GM23338 (cell line): Measurements from ENCODE around the gene PRSS27. TPM values are rescaled to one million over a fixed set of nuclear protein-coding genes. Genes with fewer than 3 reads are reported as not detected.

Experiments used
- ATAC-seq: fragments of 200-7000 bp; cut with Tn5 transposase; 3 replicates; pipeline ENCODE4 v1.9.1; 2020
- DNase-seq: peaks from one replicate; pipeline ENCODE4 v3.0.0-alpha.2; 2015; ENCODE audit warnings: low spot score
- H2AFZ ChIP-seq: fragments of 200-600 bp; sonication (generic); 2 replicates; pipeline ENCODE4 v1.8.0; 2016; ENCODE audit warnings: antibody characterized with exemption, mild to moderate bottlenecking, moderate library complexity
- H3F3A ChIP-seq: fragments of 200-600 bp; sonication (generic); replicated peaks from 2 replicates; pipeline ENCODE4 v1.8.0; 2017; ENCODE audit warnings: antibody characterized with exemption, mixed run types, low read depth
- H3K27ac ChIP-seq: fragments of 200-600 bp; sonication (generic); 2 replicates; pipeline ENCODE4 v1.6.1; 2016; ENCODE audit warnings: low read depth
- H3K27me3 ChIP-seq: fragments of 200-600 bp; sonication (generic); 2 replicates; pipeline ENCODE4 v1.8.0; 2016; ENCODE audit warnings: mild to moderate bottlenecking, mixed run types, moderate library complexity; ENCODE audit not compliant: insufficient read depth
- H3K36me3 ChIP-seq: fragments of 200-600 bp; sonication (generic); 2 replicates; pipeline ENCODE4 v1.8.0; 2016; ENCODE audit warnings: mild to moderate bottlenecking; ENCODE audit not compliant: insufficient read depth
- H3K4me1 ChIP-seq: fragments of 200-600 bp; sonication (generic); 2 replicates; pipeline ENCODE4 v1.8.0; 2016; ENCODE audit warnings: mild to moderate bottlenecking, moderate library complexity; ENCODE audit not compliant: insufficient read depth
- H3K4me2 ChIP-seq: fragments of 200-600 bp; sonication (generic); 2 replicates; pipeline ENCODE4 v1.7.1; 2017; ENCODE audit warnings: mixed run types
- H3K4me3 ChIP-seq: fragments of 200-600 bp; sonication (generic); 2 replicates; pipeline ENCODE4 v1.6.1; 2016; ENCODE audit warnings: mixed run types
- H3K79me2 ChIP-seq: fragments of 200-600 bp; sonication (generic); replicated peaks from 2 replicates; pipeline ENCODE4 v1.8.0; 2017; ENCODE audit warnings: mild to moderate bottlenecking; ENCODE audit not compliant: insufficient read depth
- H3K9me2 ChIP-seq: fragments of 200-600 bp; sonication (generic); 2 replicates; pipeline ENCODE4 v1.8.0; 2017; ENCODE audit not compliant: insufficient read depth
- H4K20me1 ChIP-seq: fragments of 200-600 bp; sonication (generic); replicated peaks from 2 replicates; pipeline ENCODE4 v1.8.0; 2017; ENCODE audit warnings: mild to moderate bottlenecking; ENCODE audit not compliant: insufficient read depth
- H3K27ac Mint-ChIP-seq: 2 replicates; pipeline ENCODE4 v1.8.0; 2020; ENCODE audit warnings: inconsistent platforms, mild to moderate bottlenecking, moderate library complexity, mixed read lengths
- H3K27me3 Mint-ChIP-seq: 3 replicates; pipeline ENCODE4 v1.8.0; 2022; ENCODE audit warnings: low read depth, mild to moderate bottlenecking, moderate library complexity, mixed read lengths, inconsistent platforms; ENCODE audit not compliant: insufficient read depth, poor library complexity
- H3K36me3 Mint-ChIP-seq: 3 replicates; pipeline ENCODE4 v1.8.0; 2021; ENCODE audit warnings: low read depth, mild to moderate bottlenecking, inconsistent platforms, moderate library complexity, mixed read lengths
- H3K4me1 Mint-ChIP-seq: 3 replicates; pipeline ENCODE4 v1.8.0; 2020; ENCODE audit warnings: mild to moderate bottlenecking, inconsistent platforms, mixed read lengths
- H3K4me3 Mint-ChIP-seq: 3 replicates; pipeline ENCODE4 v1.8.0; 2021; ENCODE audit warnings: moderate library complexity, mild to moderate bottlenecking, inconsistent platforms, mixed read lengths
- H3K9me3 Mint-ChIP-seq: 3 replicates; pipeline ENCODE4 v1.8.0; 2020; ENCODE audit warnings: moderate library complexity, mild to moderate bottlenecking, inconsistent platforms, mixed read lengths
- EZH2phosphoT487 ChIP-seq: fragments of 200-600 bp; sonication (generic); IDR thresholded peaks from one replicate; pipeline ENCODE4 v1.8.1; 2018; ENCODE audit warnings: antibody characterized with exemption; ENCODE audit not compliant: unreplicated experiment
- JUNB ChIP-seq: IDR thresholded peaks from one replicate; pipeline ENCODE4 v1.6.1; 2016; ENCODE audit warnings: antibody characterized with exemption; ENCODE audit not compliant: unreplicated experiment
- NANOG ChIP-seq: IDR thresholded peaks from 2 replicates; pipeline ENCODE4 v1.6.1; 2016; ENCODE audit warnings: antibody characterized with exemption, borderline replicate concordance
- ZNF114 ChIP-seq: fragments of 250-450 bp; sonication (Bioruptor Pico); IDR thresholded peaks from 2 replicates; pipeline ENCODE4 v1.5.0; 2020; ENCODE audit warnings: mild to moderate bottlenecking, moderate library complexity
- ZNF331 ChIP-seq: fragments of 250-450 bp; sonication (Bioruptor Pico); IDR thresholded peaks from 2 replicates; pipeline ENCODE4 v1.5.0; 2020; ENCODE audit warnings: low read depth, mild to moderate bottlenecking, moderate library complexity
- ZNF462 ChIP-seq: fragments of 250-450 bp; sonication (Bioruptor Pico); IDR thresholded peaks from 2 replicates; pipeline ENCODE4 v1.5.0; 2020; ENCODE audit warnings: mild to moderate bottlenecking, moderate library complexity
- polyA plus RNA-seq: library from polyadenylated mRNA; unstranded; fragments of >200 nt; fragmentation: Nextera tagmentation; extraction: Ambion mirVana; gene quantifications from 2 replicates; pipeline ENCODE4 v1.2.1, GENCODE V29; 2016
- total RNA-seq: library from RNA; depleted of rRNA; stranded (reverse); fragments of >200 nt; shearing (Covaris generic); gene quantifications from 2 replicates; pipeline ENCODE4 v1.2.3, GENCODE V29; 2014
- TF ChIP-seq, protein P1 (sequence below): IDR thresholded peaks from one replicate; pipeline ENCODE4 v1.6.1; 2018; ENCODE audit warnings: antibody characterized with exemption; ENCODE audit not compliant: unreplicated experiment

Gene PRSS27
- total and polyA plus RNA-seq, 2 experiments from 2014 or later = 0.73 to 1.6 TPM

- no peak overlapping the region for H3K27ac ChIP-seq
- H4K20me1 ChIP-seq = no peaks in the 10 kb centered on the region
- H3F3A ChIP-seq = no peaks in the 10 kb centered on the region
- no peak overlapping the region for H3K4me2 ChIP-seq
- DNase-seq (no peak), ATAC-seq (no peak)
- H3K36me3 ChIP-seq = no peaks in the 10 kb centered on the region
- peaks cover 3% of the 10 kb centered on the region for H3K27me3 Mint-ChIP-seq
- H3K27ac Mint-ChIP-seq = no peak overlapping the region
- H3K36me3 Mint-ChIP-seq = no peaks in the 10 kb centered on the region; the same call in 2 of the 3 replicates
- no peaks in the 10 kb centered on the region for H3K27me3 ChIP-seq
- no peaks in the 10 kb centered on the region for H3K4me1 ChIP-seq
- H3K9me3 Mint-ChIP-seq = peaks cover 5% of the 10 kb centered on the region; the same call in 2 of the 3 replicates
- H2AFZ ChIP-seq = no peak overlapping the region
- H3K79me2 ChIP-seq = no peaks in the 10 kb centered on the region
- H3K9me2 ChIP-seq = no peaks in the 10 kb centered on the region
- H3K4me3 ChIP-seq = no peak overlapping the region
- TF ChIP-seq, protein P1, sequence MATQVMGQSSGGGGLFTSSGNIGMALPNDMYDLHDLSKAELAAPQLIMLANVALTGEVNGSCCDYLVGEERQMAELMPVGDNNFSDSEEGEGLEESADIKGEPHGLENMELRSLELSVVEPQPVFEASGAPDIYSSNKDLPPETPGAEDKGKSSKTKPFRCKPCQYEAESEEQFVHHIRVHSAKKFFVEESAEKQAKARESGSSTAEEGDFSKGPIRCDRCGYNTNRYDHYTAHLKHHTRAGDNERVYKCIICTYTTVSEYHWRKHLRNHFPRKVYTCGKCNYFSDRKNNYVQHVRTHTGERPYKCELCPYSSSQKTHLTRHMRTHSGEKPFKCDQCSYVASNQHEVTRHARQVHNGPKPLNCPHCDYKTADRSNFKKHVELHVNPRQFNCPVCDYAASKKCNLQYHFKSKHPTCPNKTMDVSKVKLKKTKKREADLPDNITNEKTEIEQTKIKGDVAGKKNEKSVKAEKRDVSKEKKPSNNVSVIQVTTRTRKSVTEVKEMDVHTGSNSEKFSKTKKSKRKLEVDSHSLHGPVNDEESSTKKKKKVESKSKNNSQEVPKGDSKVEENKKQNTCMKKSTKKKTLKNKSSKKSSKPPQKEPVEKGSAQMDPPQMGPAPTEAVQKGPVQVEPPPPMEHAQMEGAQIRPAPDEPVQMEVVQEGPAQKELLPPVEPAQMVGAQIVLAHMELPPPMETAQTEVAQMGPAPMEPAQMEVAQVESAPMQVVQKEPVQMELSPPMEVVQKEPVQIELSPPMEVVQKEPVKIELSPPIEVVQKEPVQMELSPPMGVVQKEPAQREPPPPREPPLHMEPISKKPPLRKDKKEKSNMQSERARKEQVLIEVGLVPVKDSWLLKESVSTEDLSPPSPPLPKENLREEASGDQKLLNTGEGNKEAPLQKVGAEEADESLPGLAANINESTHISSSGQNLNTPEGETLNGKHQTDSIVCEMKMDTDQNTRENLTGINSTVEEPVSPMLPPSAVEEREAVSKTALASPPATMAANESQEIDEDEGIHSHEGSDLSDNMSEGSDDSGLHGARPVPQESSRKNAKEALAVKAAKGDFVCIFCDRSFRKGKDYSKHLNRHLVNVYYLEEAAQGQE = no peak
- no peak for TF ChIP-seq ZNF114 (CRISPR knock-in tag)
- no peak for TF ChIP-seq ZNF331 (CRISPR knock-in tag)
- TF ChIP-seq EZH2phosphoT487 = no peak
- no peak for TF ChIP-seq NANOG
- no peak for TF ChIP-seq ZNF462 (CRISPR knock-in tag)
- TF ChIP-seq JUNB = no peak
- H3K4me1 Mint-ChIP-seq = peaks cover 5% of the 10 kb centered on the region
- H3K4me3 Mint-ChIP-seq = no peak overlapping the region; the same call in 2 of the 3 replicates
These were observed 56.2 kb downstream of the PRSS27 start for GRCh38 chr16:2663553-2664546.
